Astrocyte of the spinal cord (primary cell): ENCODE results near the gene AADACL4.
"Not testable (repeated sequence)": the region's sequence is repeated elsewhere in the genome, so short reads cannot be mapped to it uniquely, and the experiment has no call there.

Source experiments
- DNase-seq: peaks from one replicate; pipeline ENCODE4 v3.0.0; 2011; ENCODE audit warnings: low read depth, low spot score
- H3K4me3 ChIP-seq: 2 replicates; pipeline ENCODE4 v1.5.1; 2011; ENCODE audit warnings: low read depth, mild to moderate bottlenecking, low read length, moderate library complexity
- in situ Hi-C: cut with HindIII; loops from 2 replicates; pipeline ENCODE4 v1.10.0; 2017; ENCODE audit warnings: low sequenced_read_pairs
- TF ChIP-seq, protein P1 (sequence below): IDR thresholded peaks from 2 replicates; pipeline ENCODE4 v1.5.1; 2012; ENCODE audit warnings: low read depth, mild to moderate bottlenecking, low read length, inconsistent platforms

AADACL4 gene

DNA sequence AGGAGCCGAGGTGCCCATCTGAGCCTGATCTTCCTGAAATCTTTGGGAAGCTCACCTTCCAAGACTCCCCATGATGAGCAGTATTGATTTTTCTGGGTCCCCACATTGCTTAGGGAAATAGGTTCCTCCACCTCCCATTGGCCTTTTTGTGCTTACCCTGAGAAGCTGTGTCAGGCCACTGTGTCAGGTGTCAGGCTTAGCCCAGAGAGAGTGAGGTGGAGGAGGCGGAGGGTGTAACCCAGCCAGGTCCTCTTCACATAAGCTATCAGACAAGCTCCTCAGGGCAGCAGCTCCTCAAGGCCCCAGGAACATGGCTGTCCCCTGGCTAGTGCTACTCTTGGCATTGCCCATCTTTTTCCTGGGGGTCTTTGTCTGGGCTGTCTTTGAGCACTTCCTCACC lies 352 bp downstream of the AADACL4 start:
- no peak for DNase-seq
- in situ Hi-C loops, result no loop called here
- TF ChIP-seq, protein P1, sequence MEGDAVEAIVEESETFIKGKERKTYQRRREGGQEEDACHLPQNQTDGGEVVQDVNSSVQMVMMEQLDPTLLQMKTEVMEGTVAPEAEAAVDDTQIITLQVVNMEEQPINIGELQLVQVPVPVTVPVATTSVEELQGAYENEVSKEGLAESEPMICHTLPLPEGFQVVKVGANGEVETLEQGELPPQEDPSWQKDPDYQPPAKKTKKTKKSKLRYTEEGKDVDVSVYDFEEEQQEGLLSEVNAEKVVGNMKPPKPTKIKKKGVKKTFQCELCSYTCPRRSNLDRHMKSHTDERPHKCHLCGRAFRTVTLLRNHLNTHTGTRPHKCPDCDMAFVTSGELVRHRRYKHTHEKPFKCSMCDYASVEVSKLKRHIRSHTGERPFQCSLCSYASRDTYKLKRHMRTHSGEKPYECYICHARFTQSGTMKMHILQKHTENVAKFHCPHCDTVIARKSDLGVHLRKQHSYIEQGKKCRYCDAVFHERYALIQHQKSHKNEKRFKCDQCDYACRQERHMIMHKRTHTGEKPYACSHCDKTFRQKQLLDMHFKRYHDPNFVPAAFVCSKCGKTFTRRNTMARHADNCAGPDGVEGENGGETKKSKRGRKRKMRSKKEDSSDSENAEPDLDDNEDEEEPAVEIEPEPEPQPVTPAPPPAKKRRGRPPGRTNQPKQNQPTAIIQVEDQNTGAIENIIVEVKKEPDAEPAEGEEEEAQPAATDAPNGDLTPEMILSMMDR, result no peak
- H3K4me3 ChIP-seq, result no peak overlapping the region

DNA sequence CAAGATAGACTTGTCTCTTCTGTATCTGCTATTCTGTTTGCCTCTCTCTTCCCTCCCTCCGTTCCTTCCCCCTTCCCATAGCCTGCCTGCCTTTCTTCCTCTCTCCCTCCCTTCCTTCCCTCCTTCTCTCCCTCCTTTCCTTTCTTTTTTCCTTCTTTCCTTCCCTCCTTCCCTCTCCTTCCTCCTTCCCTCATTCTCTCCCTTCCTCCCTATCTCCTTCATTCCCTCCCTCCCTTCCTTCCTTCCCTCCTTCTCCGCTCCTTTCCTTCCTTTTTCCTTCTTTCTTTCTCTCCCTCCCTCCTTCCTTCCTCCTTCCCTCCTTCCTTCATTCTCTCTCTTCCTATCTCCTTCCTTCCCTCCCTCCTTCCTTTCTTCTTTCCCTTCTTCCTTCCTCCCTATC lies 944 bp downstream of the AADACL4 start:
- TF ChIP-seq, protein P1, result no peak
- H3K4me3 ChIP-seq, result no peak overlapping the region
- DNase-seq, result no peak
- in situ Hi-C loops, result no loop called here

DNA sequence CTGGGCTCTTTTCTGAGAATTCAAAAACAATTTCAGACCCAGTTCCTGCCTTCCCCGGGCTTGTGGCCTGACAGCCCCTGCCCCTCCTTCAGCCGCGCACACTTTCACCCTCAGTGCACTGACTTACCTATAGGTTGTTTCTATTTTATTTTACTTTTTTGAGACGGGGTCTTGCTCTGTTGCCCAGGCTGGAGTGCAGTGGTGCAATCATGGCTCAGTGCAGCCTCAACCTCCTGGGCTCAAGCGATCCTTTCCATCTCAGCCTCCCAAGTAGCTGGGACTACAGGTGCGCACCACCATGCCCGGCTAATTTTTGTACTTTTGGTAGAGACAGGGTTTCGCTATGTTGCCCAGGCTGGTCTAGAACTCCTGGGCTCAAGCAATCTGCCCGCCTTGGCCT lies 1.5 kb downstream of the AADACL4 start:
- H3K4me3 ChIP-seq, DNase-seq, in situ Hi-C loops: not testable (repeated sequence)

DNA sequence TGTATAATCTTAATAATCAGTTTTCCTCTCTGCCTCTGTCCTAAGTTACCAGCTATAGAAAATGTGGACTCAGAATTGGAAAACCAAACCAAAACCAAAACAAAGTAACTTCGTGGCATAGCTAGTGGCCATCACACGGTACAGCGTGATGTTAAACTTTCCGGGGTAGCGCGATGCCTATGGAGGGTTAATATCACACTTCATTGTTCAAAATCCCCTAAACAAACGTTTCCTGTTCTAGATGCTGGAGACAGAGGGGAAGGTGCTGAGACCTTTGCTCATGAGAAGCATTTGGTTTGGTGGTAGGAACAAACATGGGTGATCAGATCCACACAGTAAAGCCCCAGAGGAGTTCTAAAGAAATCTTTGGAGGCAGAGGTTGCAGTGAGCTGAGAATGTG lies 4.9 kb downstream of the AADACL4 start:
- DNase-seq, result no peak
- in situ Hi-C loops, result no loop called here
- H3K4me3 ChIP-seq, result no peak overlapping the region
- TF ChIP-seq, protein P1, result no peak

DNA sequence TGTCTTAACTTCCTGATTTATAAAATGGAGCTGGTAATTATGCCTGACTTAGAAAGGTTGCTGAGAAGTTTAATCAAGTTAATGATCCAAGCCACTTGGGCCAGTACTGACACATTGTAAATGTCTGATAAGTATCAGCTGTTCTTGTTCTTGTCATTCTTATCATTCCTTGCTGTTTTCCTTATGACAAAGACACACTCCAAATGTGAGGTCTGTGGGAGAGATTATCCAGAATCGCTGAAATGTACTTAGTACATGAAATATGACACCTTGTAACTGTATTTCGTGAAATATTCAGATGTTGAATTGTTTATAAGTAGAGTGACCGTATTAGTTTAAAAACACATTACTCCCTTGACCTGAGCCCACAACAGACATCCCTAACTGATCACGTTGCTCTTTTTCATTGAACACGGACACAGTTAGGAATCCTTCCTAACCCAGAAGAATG lies 6.1 kb downstream of the AADACL4 start:
- in situ Hi-C loops, result no loop called here
- DNase-seq, result peak; percentile 79
- no peak overlapping the region for H3K4me3 ChIP-seq
- TF ChIP-seq, protein P1, result no peak

DNA sequence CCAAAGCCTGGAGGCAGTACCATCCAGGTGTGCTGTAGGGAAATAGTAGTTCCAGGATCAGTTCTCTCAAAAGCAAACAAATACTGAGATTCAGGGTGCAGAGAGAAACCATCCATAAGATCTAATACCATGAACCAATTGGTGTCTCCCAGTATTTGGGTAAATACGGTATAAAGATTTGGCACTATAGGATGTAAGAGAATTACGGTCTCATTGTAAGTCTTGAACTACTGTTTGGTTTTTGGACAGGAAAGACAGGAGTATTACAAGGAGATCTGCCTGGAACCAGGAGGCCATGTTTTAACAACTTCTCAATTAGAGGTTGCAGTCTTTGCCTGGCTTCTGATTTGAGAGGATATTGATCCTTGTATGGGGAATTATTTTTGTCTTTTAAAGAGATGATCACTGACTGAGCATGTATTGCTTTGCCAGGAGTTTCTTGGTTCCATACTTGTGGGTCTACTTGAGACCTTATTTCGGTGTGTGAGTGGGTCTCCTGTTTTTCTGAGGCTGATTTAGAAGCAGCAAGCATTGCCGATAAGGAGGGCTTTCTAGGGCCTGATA lies 10.2 kb downstream of the AADACL4 start:
- in situ Hi-C loops, result no loop called here
- no peak for DNase-seq
- TF ChIP-seq, protein P1, result no peak
- no peak overlapping the region for H3K4me3 ChIP-seq

DNA sequence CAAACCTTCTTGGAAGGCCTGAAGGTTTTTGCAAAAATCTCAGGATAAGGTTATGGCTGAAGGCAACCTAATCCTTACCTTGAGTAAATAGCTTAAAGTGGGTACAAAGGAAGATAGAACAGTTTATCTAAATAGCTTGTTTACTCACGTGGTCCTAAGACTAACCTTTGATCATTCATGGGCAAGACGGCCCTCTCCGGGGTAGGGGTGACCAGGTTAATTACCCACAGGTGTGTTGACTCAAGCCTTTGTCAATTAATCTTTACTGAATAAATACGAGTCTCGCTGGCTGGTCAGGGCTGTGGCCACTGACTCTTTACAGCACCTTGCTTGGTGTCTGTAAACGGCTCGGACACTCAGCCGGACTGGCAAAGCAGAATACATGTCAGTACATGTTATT lies 10.8 kb downstream of the AADACL4 start:
- in situ Hi-C loops, result no loop called here
- no peak for DNase-seq

More for the DNA sequence above, 10.8 kb downstream of the AADACL4 start:
- no peak overlapping the region for H3K4me3 ChIP-seq
- TF ChIP-seq, protein P1, result no peak
